ENCODE measurements around the gene BTD.
A peak's percentile ranks its signal among the peaks of the same experiment; 100 is the strongest.
"Not testable (repeated sequence)": the region's sequence is repeated elsewhere in the genome, so short reads cannot be mapped to it uniquely, and the experiment has no call there.

BTD gene

DNA sequence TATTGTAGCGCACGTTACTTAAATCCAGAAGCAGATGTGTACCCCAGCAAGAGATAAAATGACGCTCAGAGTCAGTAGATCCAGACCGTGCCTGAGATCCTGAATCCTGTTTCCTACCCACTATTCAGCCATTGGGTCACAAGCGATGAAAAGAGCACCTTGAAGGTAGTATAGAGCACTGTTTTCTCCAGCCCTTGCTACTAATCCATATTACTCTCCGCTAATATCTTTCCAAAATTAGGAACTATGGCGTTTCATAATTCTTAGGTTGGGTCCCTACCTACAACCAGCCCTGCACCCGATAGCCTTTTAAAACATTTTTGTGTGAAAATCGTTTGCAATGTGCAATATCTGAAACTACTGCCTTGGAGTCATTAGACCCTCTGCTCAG, 596 bp downstream of the BTD start:
- Histone ChIP-seq H2BK120ac (ENCODE audit: low read depth, low read length) (no peak overlapping the region), H3K9me3 (replicated peaks in 1 of 2; ENCODE audit: control insufficient read depth in 2 of 2, insufficient read depth in 1 of 2, low read depth in 1 of 2, low read length in 2 of 2) (peaks cover 3 to 6% of the 10 kb centered on the region in 2 donors), H3K79me1 (ENCODE audit: low read depth, low read length) (peaks cover 4% of the 10 kb centered on the region), H2AFZ (ENCODE audit: low read length) (peak overlapping the region; percentile 75), H3K4me1 (ENCODE audit: control insufficient read depth in 2 of 2, insufficient read depth in 1 of 2, low read depth in 1 of 2, low read length in 2 of 2) (peaks cover 4% of the 10 kb centered on the region in 2 donors), H3K4me3 (ENCODE audit: low read length in 2 of 2) (peak overlapping the region; percentile 83 to 85), H2AK5ac (ENCODE audit: low read depth, low read length) (no peak overlapping the region), H3K18ac (ENCODE audit: low read length) (no peak overlapping the region), H4K8ac (ENCODE audit: low read depth, low read length) (no peak overlapping the region), H2BK12ac (ENCODE audit: low read length) (no peak overlapping the region), H2BK15ac (ENCODE audit: low read length) (no peak overlapping the region), H3K27ac (replicated peaks; ENCODE audit: low read length) (peak overlapping the region; percentile 94), H3K4me2 (ENCODE audit: insufficient read depth, low read length, poor library complexity, severe bottlenecking) (peak overlapping the region; percentile 56), H3K23ac (ENCODE audit: low read depth, low read length, poor library complexity) (peak overlapping the region; percentile 25), H4K91ac (ENCODE audit: low read depth, low read length, poor library complexity) (no peak overlapping the region), H3K36me3 (replicated peaks in 1 of 2; ENCODE audit: control insufficient read depth in 2 of 2, insufficient read depth in 2 of 2, low read length in 2 of 2) (peaks cover 8 to 31% of the 10 kb centered on the region in 2 donors), H3K27me3 (ENCODE audit: control insufficient read depth in 3 of 3, insufficient read depth in 3 of 3, low read depth in 1 of 3, low read length in 3 of 3) (no peaks in the 10 kb centered on the region), H3K4ac (ENCODE audit: low read length) (no peak overlapping the region), H2BK5ac (ENCODE audit: low read length) (no peak overlapping the region), H3K9ac (ENCODE audit: low read depth, low read length, poor library complexity) (no peak overlapping the region), H3K14ac (ENCODE audit: low read length) (no peak overlapping the region)
- no peak for DNase-seq (ENCODE audit: low spot score)
- no CpG with 5 or more reads among the region's 9 CpGs for WGBS, 2 donors (ENCODE audit: extremely low coverage in 2 of 2, insufficient read length in 2 of 2, insufficient replicate concordance in 1 of 2)

DNA sequence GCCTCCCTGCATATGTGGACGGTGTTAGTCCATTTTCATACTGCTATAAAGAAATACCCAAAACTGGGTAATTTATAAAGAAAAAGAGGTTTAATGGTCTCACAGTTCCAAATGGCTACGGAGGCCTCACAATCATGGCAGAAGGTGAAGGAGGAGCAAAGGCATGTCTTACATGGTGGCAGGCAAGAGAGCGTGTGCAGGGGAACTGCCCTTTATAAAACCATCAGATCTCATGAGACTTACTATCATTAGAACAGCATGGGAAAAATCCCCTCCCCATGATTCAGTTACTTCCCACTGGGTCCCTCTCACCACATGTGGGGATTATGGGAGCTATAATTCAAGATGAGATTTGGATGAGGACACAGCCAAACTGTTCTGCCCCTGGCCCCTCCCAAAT, 1.3 kb downstream of the BTD start:
- H2AFZ ChIP-seq (ENCODE audit: low read length), result peak overlapping the region; percentile 75
- not testable (repeated sequence) for H3K4ac ChIP-seq (ENCODE audit: low read length); H3K9me3 ChIP-seq (replicated peaks in 1 of 2; ENCODE audit: control insufficient read depth in 2 of 2, insufficient read depth in 1 of 2, low read depth in 1 of 2, low read length in 2 of 2); H2BK120ac ChIP-seq (ENCODE audit: low read depth, low read length); H3K23ac ChIP-seq (ENCODE audit: low read depth, low read length, poor library complexity); H3K9ac ChIP-seq (ENCODE audit: low read depth, low read length, poor library complexity); H2BK5ac ChIP-seq (ENCODE audit: low read length); H3K27me3 ChIP-seq (ENCODE audit: control insufficient read depth in 3 of 3, insufficient read depth in 3 of 3, low read depth in 1 of 3, low read length in 3 of 3); H3K79me1 ChIP-seq (ENCODE audit: low read depth, low read length); H4K91ac ChIP-seq (ENCODE audit: low read depth, low read length, poor library complexity); H2AK5ac ChIP-seq (ENCODE audit: low read depth, low read length); H3K27ac ChIP-seq (replicated peaks; ENCODE audit: low read length); H4K8ac ChIP-seq (ENCODE audit: low read depth, low read length); H2BK12ac ChIP-seq (ENCODE audit: low read length); H3K4me2 ChIP-seq (ENCODE audit: insufficient read depth, low read length, poor library complexity, severe bottlenecking); H3K18ac ChIP-seq (ENCODE audit: low read length); DNase-seq (ENCODE audit: low spot score); H3K4me1 ChIP-seq (ENCODE audit: control insufficient read depth in 2 of 2, insufficient read depth in 1 of 2, low read depth in 1 of 2, low read length in 2 of 2); H3K14ac ChIP-seq (ENCODE audit: low read length); H2BK15ac ChIP-seq (ENCODE audit: low read length)
- peak overlapping the region in 1 of 2 donors; percentile 83 for H3K4me3 ChIP-seq (ENCODE audit: low read length in 2 of 2)
- H3K36me3 ChIP-seq (replicated peaks in 1 of 2; ENCODE audit: control insufficient read depth in 2 of 2, insufficient read depth in 2 of 2, low read length in 2 of 2), result peaks cover 6 to 25% of the 10 kb centered on the region in 2 donors
- WGBS, 2 donors (ENCODE audit: extremely low coverage in 2 of 2, insufficient read length in 2 of 2, insufficient replicate concordance in 1 of 2), result no CpG with 5 or more reads among the region's 3 CpGs

DNA sequence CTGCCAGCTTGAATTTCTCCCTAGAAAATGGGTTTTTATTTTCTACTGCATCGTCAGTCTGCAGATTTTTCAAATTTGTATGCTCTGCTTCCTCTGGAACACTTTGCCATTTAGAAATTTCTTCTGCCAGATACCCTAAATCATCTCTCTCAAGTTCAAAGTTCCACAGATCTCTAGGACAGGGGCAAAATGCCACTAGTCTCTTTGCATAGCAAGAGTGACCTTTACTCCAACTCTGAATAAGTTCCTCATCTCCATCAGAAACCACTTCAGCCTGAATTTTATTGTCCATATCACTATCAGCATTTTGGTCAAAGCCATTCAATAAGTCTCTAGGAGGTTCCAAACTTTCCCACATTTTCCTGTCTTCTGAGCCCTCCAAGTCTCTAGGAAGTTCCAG, 3.0 kb downstream of the BTD start:
- not testable (repeated sequence) for H3K4me1 ChIP-seq (ENCODE audit: control insufficient read depth in 2 of 2, insufficient read depth in 1 of 2, low read depth in 1 of 2, low read length in 2 of 2)

DNA sequence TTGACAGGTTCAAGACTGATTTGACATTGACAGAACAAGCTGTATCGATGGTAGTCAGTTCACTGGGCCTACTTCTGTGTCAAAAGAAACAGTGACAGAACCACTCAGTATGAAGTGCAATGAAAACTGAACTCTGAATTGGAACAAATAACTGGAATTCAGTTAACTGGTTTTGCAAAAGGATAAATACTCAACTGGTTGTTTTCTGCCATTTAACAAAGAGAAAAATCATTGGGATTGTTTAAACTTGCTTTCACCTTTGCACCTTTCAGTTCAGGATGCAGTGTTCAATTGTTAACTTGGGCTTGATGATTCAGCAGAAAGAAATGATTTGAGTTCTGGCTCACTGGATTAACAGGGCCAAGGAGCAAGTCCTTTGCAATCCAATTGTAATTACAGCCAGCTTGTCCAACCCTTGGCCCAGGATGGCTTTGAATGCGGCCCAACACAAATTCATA, 4.9 kb downstream of the BTD start:
- peak overlapping the region; percentile 14 for H2AFZ ChIP-seq (ENCODE audit: low read length)
- no peak overlapping the region for H3K9ac ChIP-seq (ENCODE audit: low read depth, low read length, poor library complexity)
- H3K4me2 ChIP-seq (ENCODE audit: insufficient read depth, low read length, poor library complexity, severe bottlenecking), result no peak overlapping the region
- no peak overlapping the region for H2BK15ac ChIP-seq (ENCODE audit: low read length)
- H4K91ac ChIP-seq (ENCODE audit: low read depth, low read length, poor library complexity), result no peak overlapping the region
- H3K4me3 ChIP-seq (ENCODE audit: low read length in 2 of 2), result no peak overlapping the region
- H3K23ac ChIP-seq (ENCODE audit: low read depth, low read length, poor library complexity), result no peak overlapping the region
- H4K8ac ChIP-seq (ENCODE audit: low read depth, low read length), result no peak overlapping the region
- no peak overlapping the region for H3K14ac ChIP-seq (ENCODE audit: low read length)
- no peaks in the 10 kb centered on the region for H3K79me1 ChIP-seq (ENCODE audit: low read depth, low read length)
- no CpG with 5 or more reads among the region's 2 CpGs for WGBS, 2 donors (ENCODE audit: extremely low coverage in 2 of 2, insufficient read length in 2 of 2, insufficient replicate concordance in 1 of 2)
- H3K9me3 ChIP-seq (replicated peaks in 1 of 2; ENCODE audit: control insufficient read depth in 2 of 2, insufficient read depth in 1 of 2, low read depth in 1 of 2, low read length in 2 of 2), result peaks cover 3 to 6% of the 10 kb centered on the region in 2 donors
- H2BK120ac ChIP-seq (ENCODE audit: low read depth, low read length), result no peak overlapping the region
- H2BK5ac ChIP-seq (ENCODE audit: low read length), result no peak overlapping the region
- no peak overlapping the region for H2BK12ac ChIP-seq (ENCODE audit: low read length)
- H2AK5ac ChIP-seq (ENCODE audit: low read depth, low read length), result no peak overlapping the region
- H3K36me3 ChIP-seq (replicated peaks in 1 of 2; ENCODE audit: control insufficient read depth in 2 of 2, insufficient read depth in 2 of 2, low read length in 2 of 2), result no peaks in the 10 kb centered on the region
- no peak overlapping the region for H3K18ac ChIP-seq (ENCODE audit: low read length)
- H3K27me3 ChIP-seq (ENCODE audit: control insufficient read depth in 3 of 3, insufficient read depth in 3 of 3, low read depth in 1 of 3, low read length in 3 of 3), result no peaks in the 10 kb centered on the region
- H3K27ac ChIP-seq (replicated peaks; ENCODE audit: low read length), result no peak overlapping the region
- no peak overlapping the region for H3K4ac ChIP-seq (ENCODE audit: low read length)
- H3K4me1 ChIP-seq (ENCODE audit: control insufficient read depth in 2 of 2, insufficient read depth in 1 of 2, low read depth in 1 of 2, low read length in 2 of 2), result no peaks in the 10 kb centered on the region
- DNase-seq (ENCODE audit: low spot score), result no peak

More for the DNA sequence above, 3.0 kb downstream of the BTD start:
- H3K23ac ChIP-seq (ENCODE audit: low read depth, low read length, poor library complexity); H2BK15ac ChIP-seq (ENCODE audit: low read length); H3K9me3 ChIP-seq (replicated peaks in 1 of 2; ENCODE audit: control insufficient read depth in 2 of 2, insufficient read depth in 1 of 2, low read depth in 1 of 2, low read length in 2 of 2); H3K18ac ChIP-seq (ENCODE audit: low read length); H3K27ac ChIP-seq (replicated peaks; ENCODE audit: low read length); H2BK5ac ChIP-seq (ENCODE audit: low read length); H3K4me2 ChIP-seq (ENCODE audit: insufficient read depth, low read length, poor library complexity, severe bottlenecking); DNase-seq (ENCODE audit: low spot score); H3K14ac ChIP-seq (ENCODE audit: low read length); H2BK120ac ChIP-seq (ENCODE audit: low read depth, low read length); H2AK5ac ChIP-seq (ENCODE audit: low read depth, low read length); H3K27me3 ChIP-seq (ENCODE audit: control insufficient read depth in 3 of 3, insufficient read depth in 3 of 3, low read depth in 1 of 3, low read length in 3 of 3); H3K4ac ChIP-seq (ENCODE audit: low read length); H2BK12ac ChIP-seq (ENCODE audit: low read length); H2AFZ ChIP-seq (ENCODE audit: low read length); H4K8ac ChIP-seq (ENCODE audit: low read depth, low read length); H3K4me3 ChIP-seq (ENCODE audit: low read length in 2 of 2); H3K36me3 ChIP-seq (replicated peaks in 1 of 2; ENCODE audit: control insufficient read depth in 2 of 2, insufficient read depth in 2 of 2, low read length in 2 of 2); H3K9ac ChIP-seq (ENCODE audit: low read depth, low read length, poor library complexity); H3K79me1 ChIP-seq (ENCODE audit: low read depth, low read length); H4K91ac ChIP-seq (ENCODE audit: low read depth, low read length, poor library complexity): not testable (repeated sequence)
- no CpG with 5 or more reads among the region's 1 CpG for WGBS, 2 donors (ENCODE audit: extremely low coverage in 2 of 2, insufficient read length in 2 of 2, insufficient replicate concordance in 1 of 2)
